HEK293 (cell line): Measurements from ENCODE around the gene SDC3.

Experiments
- BCL11B ChIP-seq: fragments of 450-650 bp; formaldehyde crosslinking; IDR thresholded peaks from 2 replicates; pipeline ENCODE4 v1.5.1; 2016; ENCODE audit warnings: low read depth, missing biosample characterization, missing genetic modification characterization
- GLIS2 ChIP-seq: fragments of 450-650 bp; formaldehyde crosslinking; IDR thresholded peaks from 2 replicates; pipeline ENCODE4 v1.5.1; 2016; ENCODE audit warnings: missing biosample characterization, missing genetic modification characterization
- MEIS1 ChIP-seq: sonication (generic); formaldehyde crosslinking; IDR thresholded peaks from 2 replicates; pipeline ENCODE4 v1.8.1; 2022; ENCODE audit warnings: missing genetic modification reagents, mild to moderate bottlenecking, borderline replicate concordance
- SCRT1 ChIP-seq: fragments of 450-650 bp; formaldehyde crosslinking; IDR thresholded peaks from 2 replicates; pipeline ENCODE4 v1.5.1; 2016; ENCODE audit warnings: missing biosample characterization, missing genetic modification characterization, borderline replicate concordance
- SP3 ChIP-seq: fragments of 450-650 bp; formaldehyde crosslinking; IDR thresholded peaks from 2 replicates; pipeline ENCODE4 v1.5.1; 2016; ENCODE audit warnings: missing biosample characterization, missing genetic modification characterization
- WT1 ChIP-seq: fragments of 450-650 bp; formaldehyde crosslinking; IDR thresholded peaks from 2 replicates; pipeline ENCODE4 v1.5.1; 2016; ENCODE audit warnings: missing biosample characterization, missing genetic modification characterization
- ZNF175 ChIP-seq: fragments of 450-650 bp; formaldehyde crosslinking; IDR thresholded peaks from 2 replicates; pipeline ENCODE4 v1.5.1; 2016; ENCODE audit warnings: missing biosample characterization, missing genetic modification characterization
- ZNF2 ChIP-seq: fragments of 450-650 bp; formaldehyde crosslinking; IDR thresholded peaks from 2 replicates; pipeline ENCODE4 v1.5.1; 2016; ENCODE audit warnings: missing biosample characterization, missing genetic modification characterization
- ZNF223 ChIP-seq: fragments of 450-650 bp; formaldehyde crosslinking; IDR thresholded peaks from 2 replicates; pipeline ENCODE4 v1.5.1; 2016; ENCODE audit warnings: missing biosample characterization, missing genetic modification characterization
- ZNF248 ChIP-seq: fragments of 450-650 bp; formaldehyde crosslinking; IDR thresholded peaks from 2 replicates; pipeline ENCODE4 v1.5.1; 2017; ENCODE audit warnings: missing biosample characterization, missing genetic modification characterization
- ZNF335 ChIP-seq: fragments of 450-650 bp; formaldehyde crosslinking; conservative IDR thresholded peaks from 2 replicates; pipeline ENCODE4 v1.5.1; 2016; ENCODE audit warnings: missing biosample characterization, missing genetic modification characterization
- ZNF37A ChIP-seq: fragments of 450-650 bp; IDR thresholded peaks from 2 replicates; pipeline ENCODE4 v1.5.1; 2018; ENCODE audit warnings: missing biosample characterization, missing genetic modification characterization
- ZNF423 ChIP-seq: fragments of 450-650 bp; formaldehyde crosslinking; IDR thresholded peaks from 2 replicates; pipeline ENCODE4 v1.5.1; 2016; ENCODE audit warnings: missing biosample characterization, missing genetic modification characterization
- ZNF433 ChIP-seq: fragments of 450-650 bp; formaldehyde crosslinking; IDR thresholded peaks from 2 replicates; pipeline ENCODE4 v1.5.1; 2016; ENCODE audit warnings: missing biosample characterization, missing genetic modification characterization, low read depth
- ZNF544 ChIP-seq: fragments of 450-650 bp; formaldehyde crosslinking; IDR thresholded peaks from 2 replicates; pipeline ENCODE4 v1.5.0; 2017; ENCODE audit warnings: missing biosample characterization, missing genetic modification characterization
- ZNF548 ChIP-seq: fragments of 450-650 bp; formaldehyde crosslinking; IDR thresholded peaks from 2 replicates; pipeline ENCODE4 v1.5.1; 2016; ENCODE audit warnings: missing biosample characterization, missing genetic modification characterization
- ZNF658 ChIP-seq: fragments of 450-650 bp; formaldehyde crosslinking; IDR thresholded peaks from 2 replicates; pipeline ENCODE4; 2016; ENCODE audit warnings: missing biosample characterization, missing genetic modification characterization
- TF ChIP-seq, protein P1 (sequence below): fragments of 450-650 bp; formaldehyde crosslinking; IDR thresholded peaks from 2 replicates; pipeline ENCODE4 v1.5.1; 2016; ENCODE audit warnings: missing biosample characterization, missing genetic modification characterization
- TF ChIP-seq, protein P2 (sequence below): fragments of 450-650 bp; formaldehyde crosslinking; IDR thresholded peaks from 2 replicates; pipeline ENCODE4 v1.5.1; 2016; ENCODE audit warnings: missing biosample characterization, missing genetic modification characterization, borderline replicate concordance
- TF ChIP-seq, protein P3 (sequence below): fragments of 450-650 bp; formaldehyde crosslinking; conservative IDR thresholded peaks from 2 replicates; pipeline ENCODE4 v1.5.1; 2016; ENCODE audit warnings: low read depth, missing biosample characterization, missing genetic modification characterization
- TF ChIP-seq, protein P4 (sequence below): fragments of 450-650 bp; formaldehyde crosslinking; IDR thresholded peaks from 2 replicates; pipeline ENCODE4 v1.5.1; 2017; ENCODE audit warnings: missing biosample characterization, missing genetic modification characterization
- TF ChIP-seq, protein P5 (sequence below): fragments of 450-650 bp; formaldehyde crosslinking; IDR thresholded peaks from 2 replicates; pipeline ENCODE4 v1.5.1; 2016; ENCODE audit warnings: missing biosample characterization, missing genetic modification characterization
- TF ChIP-seq, protein P6 (sequence below): fragments of 450-650 bp; formaldehyde crosslinking; IDR thresholded peaks from 2 replicates; pipeline ENCODE4 v1.5.1; 2016; ENCODE audit warnings: missing biosample characterization, missing genetic modification characterization
- TF ChIP-seq, protein P7 (sequence below): fragments of 450-650 bp; formaldehyde crosslinking; IDR thresholded peaks from 2 replicates; pipeline ENCODE4 v1.5.1; 2017; ENCODE audit warnings: missing biosample characterization, missing genetic modification characterization

SDC3 gene

DNA sequence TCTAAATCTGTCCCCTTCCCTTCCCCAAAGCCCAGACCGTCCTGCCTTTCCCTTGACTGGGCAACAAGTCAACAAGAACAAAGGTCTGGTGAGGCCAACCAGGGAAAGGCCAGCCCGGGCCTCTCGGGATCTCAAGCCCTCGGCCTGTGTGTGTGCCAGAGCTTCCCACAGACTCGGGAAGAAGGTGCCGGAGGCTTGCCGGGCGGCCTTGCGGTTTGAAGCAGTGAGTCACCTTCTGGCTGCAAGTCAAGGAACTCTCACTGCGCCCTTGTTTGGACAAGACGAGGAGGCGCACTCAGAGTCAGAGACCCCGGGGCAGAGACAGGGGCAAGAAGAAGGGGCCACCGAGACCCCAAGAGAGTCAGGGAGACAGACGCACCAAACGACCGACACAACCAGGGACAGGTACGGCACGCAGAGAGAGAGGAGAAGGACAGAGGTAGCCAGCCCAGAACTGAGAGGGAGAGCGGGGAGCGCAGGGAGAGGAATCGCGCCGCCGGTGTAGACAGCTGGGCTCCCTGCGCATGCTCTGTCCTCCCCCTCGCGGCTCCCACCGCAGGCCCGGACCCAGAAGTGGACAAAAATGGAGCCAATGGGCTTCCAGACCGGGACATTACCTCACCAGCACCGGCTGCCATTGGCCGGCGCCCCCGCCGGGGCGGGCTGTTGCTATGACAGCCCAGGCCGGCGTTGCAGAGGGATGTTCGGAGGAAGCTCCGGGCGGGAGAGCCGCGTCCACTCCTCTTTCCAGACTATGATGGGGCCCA is 84.4 kb downstream of the SDC3 start (continued):
- TF ChIP-seq, protein P1, sequence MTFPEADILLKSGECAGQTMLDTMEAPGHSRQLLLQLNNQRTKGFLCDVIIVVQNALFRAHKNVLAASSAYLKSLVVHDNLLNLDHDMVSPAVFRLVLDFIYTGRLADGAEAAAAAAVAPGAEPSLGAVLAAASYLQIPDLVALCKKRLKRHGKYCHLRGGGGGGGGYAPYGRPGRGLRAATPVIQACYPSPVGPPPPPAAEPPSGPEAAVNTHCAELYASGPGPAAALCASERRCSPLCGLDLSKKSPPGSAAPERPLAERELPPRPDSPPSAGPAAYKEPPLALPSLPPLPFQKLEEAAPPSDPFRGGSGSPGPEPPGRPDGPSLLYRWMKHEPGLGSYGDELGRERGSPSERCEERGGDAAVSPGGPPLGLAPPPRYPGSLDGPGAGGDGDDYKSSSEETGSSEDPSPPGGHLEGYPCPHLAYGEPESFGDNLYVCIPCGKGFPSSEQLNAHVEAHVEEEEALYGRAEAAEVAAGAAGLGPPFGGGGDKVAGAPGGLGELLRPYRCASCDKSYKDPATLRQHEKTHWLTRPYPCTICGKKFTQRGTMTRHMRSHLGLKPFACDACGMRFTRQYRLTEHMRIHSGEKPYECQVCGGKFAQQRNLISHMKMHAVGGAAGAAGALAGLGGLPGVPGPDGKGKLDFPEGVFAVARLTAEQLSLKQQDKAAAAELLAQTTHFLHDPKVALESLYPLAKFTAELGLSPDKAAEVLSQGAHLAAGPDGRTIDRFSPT: peak; percentile 99
- no peak for TF ChIP-seq SP3 (tag by site-specific recombination)
- TF ChIP-seq MEIS1 (CRISPR knock-in tag): no peak
- TF ChIP-seq, protein P2, sequence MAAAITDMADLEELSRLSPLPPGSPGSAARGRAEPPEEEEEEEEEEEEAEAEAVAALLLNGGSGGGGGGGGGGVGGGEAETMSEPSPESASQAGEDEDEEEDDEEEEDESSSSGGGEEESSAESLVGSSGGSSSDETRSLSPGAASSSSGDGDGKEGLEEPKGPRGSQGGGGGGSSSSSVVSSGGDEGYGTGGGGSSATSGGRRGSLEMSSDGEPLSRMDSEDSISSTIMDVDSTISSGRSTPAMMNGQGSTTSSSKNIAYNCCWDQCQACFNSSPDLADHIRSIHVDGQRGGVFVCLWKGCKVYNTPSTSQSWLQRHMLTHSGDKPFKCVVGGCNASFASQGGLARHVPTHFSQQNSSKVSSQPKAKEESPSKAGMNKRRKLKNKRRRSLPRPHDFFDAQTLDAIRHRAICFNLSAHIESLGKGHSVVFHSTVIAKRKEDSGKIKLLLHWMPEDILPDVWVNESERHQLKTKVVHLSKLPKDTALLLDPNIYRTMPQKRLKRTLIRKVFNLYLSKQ (tag by site-specific recombination): no peak
- TF ChIP-seq BCL11B (tag by site-specific recombination): peak; percentile 57; the same call in 1 of the 2 replicates
- TF ChIP-seq, protein P3, sequence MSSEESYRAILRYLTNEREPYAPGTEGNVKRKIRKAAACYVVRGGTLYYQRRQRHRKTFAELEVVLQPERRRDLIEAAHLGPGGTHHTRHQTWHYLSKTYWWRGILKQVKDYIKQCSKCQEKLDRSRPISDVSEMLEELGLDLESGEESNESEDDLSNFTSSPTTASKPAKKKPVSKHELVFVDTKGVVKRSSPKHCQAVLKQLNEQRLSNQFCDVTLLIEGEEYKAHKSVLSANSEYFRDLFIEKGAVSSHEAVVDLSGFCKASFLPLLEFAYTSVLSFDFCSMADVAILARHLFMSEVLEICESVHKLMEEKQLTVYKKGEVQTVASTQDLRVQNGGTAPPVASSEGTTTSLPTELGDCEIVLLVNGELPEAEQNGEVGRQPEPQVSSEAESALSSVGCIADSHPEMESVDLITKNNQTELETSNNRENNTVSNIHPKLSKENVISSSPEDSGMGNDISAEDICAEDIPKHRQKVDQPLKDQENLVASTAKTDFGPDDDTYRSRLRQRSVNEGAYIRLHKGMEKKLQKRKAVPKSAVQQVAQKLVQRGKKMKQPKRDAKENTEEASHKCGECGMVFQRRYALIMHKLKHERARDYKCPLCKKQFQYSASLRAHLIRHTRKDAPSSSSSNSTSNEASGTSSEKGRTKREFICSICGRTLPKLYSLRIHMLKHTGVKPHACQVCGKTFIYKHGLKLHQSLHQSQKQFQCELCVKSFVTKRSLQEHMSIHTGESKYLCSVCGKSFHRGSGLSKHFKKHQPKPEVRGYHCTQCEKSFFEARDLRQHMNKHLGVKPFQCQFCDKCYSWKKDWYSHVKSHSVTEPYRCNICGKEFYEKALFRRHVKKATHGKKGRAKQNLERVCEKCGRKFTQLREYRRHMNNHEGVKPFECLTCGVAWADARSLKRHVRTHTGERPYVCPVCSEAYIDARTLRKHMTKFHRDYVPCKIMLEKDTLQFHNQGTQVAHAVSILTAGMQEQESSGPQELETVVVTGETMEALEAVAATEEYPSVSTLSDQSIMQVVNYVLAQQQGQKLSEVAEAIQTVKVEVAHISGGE (tag by site-specific recombination): no peak
- no peak for TF ChIP-seq ZNF248 (tag by site-specific recombination)
- TF ChIP-seq, protein P4, sequence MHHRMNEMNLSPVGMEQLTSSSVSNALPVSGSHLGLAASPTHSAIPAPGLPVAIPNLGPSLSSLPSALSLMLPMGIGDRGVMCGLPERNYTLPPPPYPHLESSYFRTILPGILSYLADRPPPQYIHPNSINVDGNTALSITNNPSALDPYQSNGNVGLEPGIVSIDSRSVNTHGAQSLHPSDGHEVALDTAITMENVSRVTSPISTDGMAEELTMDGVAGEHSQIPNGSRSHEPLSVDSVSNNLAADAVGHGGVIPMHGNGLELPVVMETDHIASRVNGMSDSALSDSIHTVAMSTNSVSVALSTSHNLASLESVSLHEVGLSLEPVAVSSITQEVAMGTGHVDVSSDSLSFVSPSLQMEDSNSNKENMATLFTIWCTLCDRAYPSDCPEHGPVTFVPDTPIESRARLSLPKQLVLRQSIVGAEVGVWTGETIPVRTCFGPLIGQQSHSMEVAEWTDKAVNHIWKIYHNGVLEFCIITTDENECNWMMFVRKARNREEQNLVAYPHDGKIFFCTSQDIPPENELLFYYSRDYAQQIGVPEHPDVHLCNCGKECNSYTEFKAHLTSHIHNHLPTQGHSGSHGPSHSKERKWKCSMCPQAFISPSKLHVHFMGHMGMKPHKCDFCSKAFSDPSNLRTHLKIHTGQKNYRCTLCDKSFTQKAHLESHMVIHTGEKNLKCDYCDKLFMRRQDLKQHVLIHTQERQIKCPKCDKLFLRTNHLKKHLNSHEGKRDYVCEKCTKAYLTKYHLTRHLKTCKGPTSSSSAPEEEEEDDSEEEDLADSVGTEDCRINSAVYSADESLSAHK (tag by site-specific recombination): 0 out of 2 replicates have a peak, but pooled peaks have one; percentile 39
- TF ChIP-seq GLIS2 (tag by site-specific recombination): peak; percentile 92
- TF ChIP-seq ZNF223 (tag by site-specific recombination): no peak
- TF ChIP-seq ZNF423 (tag by site-specific recombination): peak; percentile 81; the same call in 1 of the 2 replicates
- peak; percentile 60; the same call in 1 of the 2 replicates for TF ChIP-seq SCRT1
- TF ChIP-seq, protein P5, sequence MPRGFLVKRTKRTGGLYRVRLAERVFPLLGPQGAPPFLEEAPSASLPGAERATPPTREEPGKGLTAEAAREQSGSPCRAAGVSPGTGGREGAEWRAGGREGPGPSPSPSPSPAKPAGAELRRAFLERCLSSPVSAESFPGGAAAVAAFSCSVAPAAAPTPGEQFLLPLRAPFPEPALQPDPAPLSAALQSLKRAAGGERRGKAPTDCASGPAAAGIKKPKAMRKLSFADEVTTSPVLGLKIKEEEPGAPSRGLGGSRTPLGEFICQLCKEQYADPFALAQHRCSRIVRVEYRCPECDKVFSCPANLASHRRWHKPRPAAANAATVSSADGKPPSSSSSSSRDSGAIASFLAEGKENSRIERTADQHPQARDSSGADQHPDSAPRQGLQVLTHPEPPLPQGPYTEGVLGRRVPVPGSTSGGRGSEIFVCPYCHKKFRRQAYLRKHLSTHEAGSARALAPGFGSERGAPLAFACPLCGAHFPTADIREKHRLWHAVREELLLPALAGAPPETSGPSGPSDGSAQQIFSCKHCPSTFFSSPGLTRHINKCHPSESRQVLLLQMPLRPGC (tag by site-specific recombination): peak; percentile 85
- TF ChIP-seq, protein P6, sequence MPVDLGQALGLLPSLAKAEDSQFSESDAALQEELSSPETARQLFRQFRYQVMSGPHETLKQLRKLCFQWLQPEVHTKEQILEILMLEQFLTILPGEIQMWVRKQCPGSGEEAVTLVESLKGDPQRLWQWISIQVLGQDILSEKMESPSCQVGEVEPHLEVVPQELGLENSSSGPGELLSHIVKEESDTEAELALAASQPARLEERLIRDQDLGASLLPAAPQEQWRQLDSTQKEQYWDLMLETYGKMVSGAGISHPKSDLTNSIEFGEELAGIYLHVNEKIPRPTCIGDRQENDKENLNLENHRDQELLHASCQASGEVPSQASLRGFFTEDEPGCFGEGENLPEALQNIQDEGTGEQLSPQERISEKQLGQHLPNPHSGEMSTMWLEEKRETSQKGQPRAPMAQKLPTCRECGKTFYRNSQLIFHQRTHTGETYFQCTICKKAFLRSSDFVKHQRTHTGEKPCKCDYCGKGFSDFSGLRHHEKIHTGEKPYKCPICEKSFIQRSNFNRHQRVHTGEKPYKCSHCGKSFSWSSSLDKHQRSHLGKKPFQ (tag by site-specific recombination): peak; percentile 86
- no peak for TF ChIP-seq ZNF658
- no peak for TF ChIP-seq ZNF175
- TF ChIP-seq ZNF544: no peak
- TF ChIP-seq ZNF335: peak; percentile 94
- no peak for TF ChIP-seq ZNF37A
- TF ChIP-seq ZNF548: no peak
- TF ChIP-seq ZNF433 (tag by site-specific recombination): no peak
- peak; percentile 78 for TF ChIP-seq WT1 (tag by site-specific recombination)
- TF ChIP-seq, protein P7, sequence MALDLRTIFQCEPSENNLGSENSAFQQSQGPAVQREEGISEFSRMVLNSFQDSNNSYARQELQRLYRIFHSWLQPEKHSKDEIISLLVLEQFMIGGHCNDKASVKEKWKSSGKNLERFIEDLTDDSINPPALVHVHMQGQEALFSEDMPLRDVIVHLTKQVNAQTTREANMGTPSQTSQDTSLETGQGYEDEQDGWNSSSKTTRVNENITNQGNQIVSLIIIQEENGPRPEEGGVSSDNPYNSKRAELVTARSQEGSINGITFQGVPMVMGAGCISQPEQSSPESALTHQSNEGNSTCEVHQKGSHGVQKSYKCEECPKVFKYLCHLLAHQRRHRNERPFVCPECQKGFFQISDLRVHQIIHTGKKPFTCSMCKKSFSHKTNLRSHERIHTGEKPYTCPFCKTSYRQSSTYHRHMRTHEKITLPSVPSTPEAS (tag by site-specific recombination): peak; percentile 61
- peak; percentile 97 for TF ChIP-seq ZNF2
